Activated T-helper 9 cell treated with anti-CD3 and anti-CD28 coated beads, Interleukin-2, amount 50 U/mL, for 16 hours (primary cell): ENCODE measurements around the gene SH3BP2.

ENCODE experiments used
- DNase-seq: peaks from one replicate; pipeline ENCODE4 v3.0.0-alpha.2; 2020; ENCODE audit warnings: low read depth

SH3BP2 gene

GRCh38 chr4:2803624-2804448 is 11.0 kb downstream of the SH3BP2 start:
- DNase-seq: no peak

DNA sequence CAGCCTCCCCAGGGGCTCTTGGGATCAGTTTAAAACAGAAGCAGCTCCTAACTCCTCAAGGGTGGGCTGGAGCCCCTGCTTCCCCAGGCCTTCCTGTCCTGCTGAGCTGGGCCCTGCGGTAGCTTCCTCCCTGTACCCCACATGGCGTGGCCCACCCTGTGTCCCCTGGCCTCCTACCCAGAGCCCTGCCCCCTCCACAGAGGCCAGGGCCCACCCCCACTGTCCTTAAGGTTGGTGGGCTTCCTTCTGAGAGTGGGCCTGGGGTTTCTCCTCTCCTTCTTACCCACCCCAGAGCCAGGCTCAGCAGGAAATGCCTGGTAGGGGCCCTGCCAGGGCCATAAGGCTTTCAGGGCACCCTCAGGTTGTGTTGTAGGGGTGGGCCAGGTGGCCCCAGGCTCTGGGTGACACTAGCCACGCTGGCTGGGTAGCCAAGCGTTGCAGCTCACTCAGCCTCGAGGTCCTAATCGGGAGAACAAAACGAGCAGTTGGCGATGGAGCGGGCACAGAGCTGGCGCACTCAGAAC is 11.6 kb downstream of the SH3BP2 start:
- no peak for DNase-seq

DNA sequence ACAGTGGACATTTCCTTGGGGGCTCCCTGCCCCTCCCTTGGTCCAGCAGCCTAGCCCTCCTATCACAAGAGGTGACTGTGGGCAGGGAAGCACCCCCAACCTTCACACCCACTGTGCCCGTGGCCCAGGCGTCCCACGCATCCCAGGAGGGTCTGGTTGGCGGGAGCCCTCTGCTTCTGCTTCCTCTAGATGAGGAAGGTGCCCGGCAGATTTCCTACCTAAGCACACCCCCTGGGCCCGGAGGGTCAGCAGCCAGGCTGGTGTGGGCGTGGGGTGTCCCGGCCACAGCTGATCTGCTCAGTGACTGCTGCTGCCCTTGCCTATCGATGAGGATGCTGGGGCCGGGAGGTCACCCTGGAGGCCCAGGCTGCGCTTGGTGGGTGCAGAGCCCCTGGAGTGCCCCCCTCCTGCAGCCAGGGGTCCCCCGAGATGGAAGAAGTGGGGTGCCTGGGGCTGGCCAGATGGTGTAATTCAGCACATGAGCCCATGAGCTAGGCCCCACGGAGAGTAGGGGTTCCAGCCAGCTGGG is 12.2 kb downstream of the SH3BP2 start:
- DNase-seq: no peak

DNA sequence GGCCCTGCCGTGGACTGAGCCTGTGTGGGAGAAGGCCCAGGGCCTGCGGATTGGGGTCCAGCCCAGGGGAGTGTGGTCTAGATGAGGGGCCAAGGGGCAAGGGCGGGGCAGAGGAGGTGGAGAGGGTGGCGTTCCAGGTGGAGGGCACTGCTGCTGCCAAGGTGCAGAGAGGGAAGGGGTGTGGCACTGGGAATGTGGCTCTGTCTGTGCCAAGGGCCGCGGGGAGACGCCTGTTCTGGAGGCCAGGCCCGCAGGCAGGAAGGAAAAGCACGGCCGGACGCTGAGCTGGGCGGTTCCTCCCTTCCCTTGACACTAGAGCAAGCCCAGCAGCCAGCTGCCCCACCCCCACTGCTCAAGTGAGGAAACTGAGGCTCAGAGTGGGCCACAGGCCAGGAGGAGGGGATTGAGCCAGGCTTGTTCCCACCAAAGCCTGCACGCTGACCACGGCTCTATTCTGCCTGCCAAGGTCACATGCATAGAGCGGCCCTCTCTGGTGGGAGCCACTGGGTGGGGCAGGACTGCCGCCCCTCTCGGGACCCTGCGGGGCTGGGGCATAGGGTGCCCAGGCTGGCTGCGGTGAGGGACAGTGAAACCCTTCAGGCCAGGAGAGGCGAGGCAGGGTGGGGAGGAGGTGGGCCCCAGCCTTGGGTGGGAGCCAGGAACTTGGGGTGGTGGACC is 13.0 kb downstream of the SH3BP2 start:
- no peak for DNase-seq

DNA sequence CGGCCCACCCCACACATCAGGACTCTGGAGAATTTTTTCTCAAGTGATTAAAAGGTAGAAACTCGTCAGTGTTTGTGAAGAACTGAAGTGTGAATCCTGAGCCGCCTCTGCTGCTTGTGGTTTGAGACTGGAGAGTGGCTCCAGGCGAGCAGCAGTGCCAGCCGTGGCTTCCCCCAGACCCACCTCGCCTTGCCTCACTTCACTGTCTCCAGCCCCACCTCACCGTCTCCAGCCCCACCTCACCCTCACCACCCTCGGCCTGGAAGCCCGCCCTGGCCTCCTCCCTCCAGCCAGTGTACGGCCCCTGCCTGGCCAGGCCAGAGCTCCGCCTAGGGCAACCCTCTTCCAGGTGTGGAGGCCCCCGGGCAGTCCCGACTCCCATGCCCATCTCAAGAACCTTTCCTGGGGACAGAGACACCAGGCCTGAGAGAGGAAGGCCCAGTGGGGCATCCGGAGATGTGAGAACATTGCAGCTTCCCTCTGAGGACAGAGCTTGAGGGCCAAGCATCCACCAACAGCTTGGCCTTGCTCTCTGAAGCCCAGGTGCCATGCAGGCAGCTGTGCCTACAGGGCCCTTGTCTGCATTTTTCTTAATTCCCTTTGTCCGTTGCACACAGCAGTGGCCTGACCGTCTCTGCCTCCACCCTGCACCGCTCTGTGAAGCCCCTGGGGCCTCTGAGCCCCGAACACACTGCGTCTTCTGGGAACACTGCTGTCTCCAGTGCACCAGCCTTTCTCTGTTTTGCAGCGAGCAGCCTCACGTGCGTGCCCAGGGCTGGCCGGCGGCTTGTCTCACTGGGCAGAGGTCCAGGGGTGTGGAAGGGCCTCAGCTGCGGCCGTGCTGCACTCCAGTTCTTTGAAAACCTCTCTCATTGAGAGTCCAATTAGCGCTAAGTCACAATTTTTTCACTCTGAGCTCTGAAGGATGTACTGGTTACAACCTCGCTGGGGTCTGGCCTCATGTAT is 13.8 kb downstream of the SH3BP2 start:
- no peak for DNase-seq

DNA sequence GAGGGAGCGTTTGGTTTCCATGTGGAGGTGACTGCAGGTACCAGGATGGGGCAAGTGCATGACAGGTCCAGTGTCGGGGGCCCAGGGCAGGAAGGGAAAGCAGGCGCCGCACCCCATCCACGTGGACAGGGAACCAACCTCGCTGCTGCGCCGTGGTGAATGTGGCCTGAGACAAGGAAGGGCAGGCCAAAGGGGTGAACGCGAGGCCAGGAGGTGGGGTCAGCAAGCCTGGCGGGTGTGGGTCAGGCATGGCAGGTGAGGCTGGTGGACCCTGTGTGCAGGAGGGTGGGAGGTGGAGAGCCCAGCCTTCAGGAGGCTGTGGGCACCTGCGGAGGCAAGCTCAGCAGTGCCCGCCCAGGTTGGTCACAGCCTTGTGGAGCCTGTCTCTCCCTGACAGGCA is 14.7 kb downstream of the SH3BP2 start:
- DNase-seq: no peak

DNA sequence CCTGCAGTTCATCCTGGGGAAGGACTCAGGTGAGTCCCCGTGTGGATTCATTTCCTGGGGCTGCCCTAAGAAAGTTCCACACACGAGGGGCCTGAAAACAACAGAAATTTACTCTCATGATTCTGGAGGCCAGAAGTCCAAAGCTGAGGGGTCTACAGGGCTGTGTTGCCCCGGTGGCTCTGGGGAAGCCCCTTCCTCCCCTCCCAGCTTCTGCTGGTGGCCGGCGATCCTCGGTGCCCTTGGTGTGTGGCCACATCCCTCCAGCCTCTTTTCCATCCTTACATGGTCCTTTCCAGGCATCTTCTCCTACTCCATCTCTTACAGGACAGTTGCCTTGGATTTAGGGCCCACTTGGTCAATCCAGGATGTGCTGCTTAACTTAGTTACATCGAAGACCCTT is 15.1 kb downstream of the SH3BP2 start:
- no peak for DNase-seq

GRCh38 chr4:2809610-2810180 is 16.8 kb downstream of the SH3BP2 start:
- DNase-seq: no peak

GRCh38 chr4:2810388-2810787 is 17.5 kb downstream of the SH3BP2 start:
- no peak for DNase-seq

- peak; percentile 33 for DNase-seq
Measured at GRCh38 chr4:2811830-2812611, 19.1 kb downstream of the SH3BP2 start.

DNA sequence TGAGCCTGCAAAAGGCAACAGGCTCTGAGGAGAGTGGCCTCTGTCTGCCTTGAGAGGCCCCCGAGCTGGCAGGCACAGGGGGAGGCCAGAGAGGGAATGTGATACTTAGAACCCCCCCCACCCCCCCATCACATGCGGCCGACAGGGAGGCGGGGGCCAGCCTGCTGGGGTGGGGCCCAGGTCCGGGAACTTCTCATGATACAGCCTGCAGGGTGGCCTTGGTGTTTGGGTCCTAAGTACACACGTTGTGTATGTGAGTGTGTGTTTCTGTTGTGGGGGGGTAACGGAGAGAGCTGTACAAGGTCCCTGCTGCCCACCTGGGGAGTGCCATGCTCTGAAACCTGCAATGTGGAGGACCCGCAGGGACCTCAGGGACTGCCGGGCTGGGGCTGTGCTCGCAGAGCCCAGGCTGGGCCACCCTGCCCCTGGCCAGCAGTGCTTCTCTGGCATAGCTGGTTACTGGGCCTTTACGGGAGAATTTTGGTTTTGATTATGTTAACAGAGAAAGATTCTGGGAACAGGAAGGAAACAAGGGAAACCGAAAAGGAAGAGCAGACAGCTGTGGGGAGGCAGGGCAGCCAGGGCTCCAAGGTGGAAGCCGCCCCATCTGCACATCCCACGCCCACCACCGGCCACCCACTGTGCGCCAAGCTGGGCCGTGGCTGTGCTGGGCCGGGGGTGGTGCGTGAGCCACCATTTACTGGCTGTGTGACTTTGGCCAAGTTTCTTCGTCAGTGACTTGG is 19.9 kb downstream of the SH3BP2 start:
- no peak for DNase-seq

DNA sequence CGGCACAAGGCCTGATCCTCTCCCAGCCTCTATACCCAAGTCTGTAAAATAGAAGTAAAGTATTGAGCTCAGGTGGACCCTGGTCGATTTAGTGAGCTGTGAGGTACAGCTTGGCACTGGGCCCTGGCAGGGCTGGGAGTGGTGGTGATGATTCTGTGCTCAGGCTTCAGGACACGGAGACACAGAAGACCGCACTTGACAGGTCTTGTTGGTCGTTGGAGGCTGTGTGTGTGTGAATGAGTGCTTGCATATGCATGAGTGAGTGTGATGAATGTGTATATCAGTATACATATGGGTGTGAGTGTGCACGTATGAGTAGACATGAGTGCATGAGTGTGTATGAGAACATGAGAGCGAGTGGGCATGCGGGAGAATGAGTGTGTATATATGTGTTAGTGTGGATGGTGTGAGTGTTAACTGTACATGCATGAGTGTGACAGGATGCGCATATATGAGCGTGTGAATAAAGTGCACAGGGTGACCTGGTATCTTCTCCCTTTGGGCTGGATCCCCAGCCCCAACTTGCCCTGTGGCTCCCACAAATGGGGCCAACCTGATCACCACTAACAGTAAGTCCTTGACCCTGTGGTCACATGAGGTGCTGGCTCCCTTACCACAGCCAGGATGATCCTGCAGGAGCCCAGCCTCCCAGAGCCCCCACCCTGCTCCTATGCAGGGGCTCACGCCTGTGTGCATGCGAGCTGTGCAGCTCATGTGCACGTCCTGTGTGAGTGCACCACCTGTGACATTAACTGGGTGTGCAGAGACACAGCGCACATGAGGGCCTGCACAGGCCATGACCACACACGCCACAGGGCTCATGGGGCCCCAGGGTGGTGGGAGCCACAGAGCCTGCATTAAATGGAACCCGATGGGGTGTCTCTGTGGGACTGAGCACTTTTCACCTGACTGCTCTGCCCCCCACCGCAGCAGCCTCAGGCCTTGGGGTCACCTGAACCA is 20.8 kb downstream of the SH3BP2 start:
- no peak for DNase-seq

GRCh38 chr4:2814627-2815270 is 21.9 kb downstream of the SH3BP2 start:
- no peak for DNase-seq

- DNase-seq: no peak
Measured at GRCh38 chr4:2816401-2816954, 23.6 kb downstream of the SH3BP2 start.

- no peak for DNase-seq
Measured at GRCh38 chr4:2817137-2817536, 24.3 kb downstream of the SH3BP2 start.

GRCh38 chr4:2817701-2818350 is 24.9 kb downstream of the SH3BP2 start:
- no peak for DNase-seq

GRCh38 chr4:2818351-2818939 is 25.6 kb downstream of the SH3BP2 start:
- DNase-seq: no peak
